Hypothalamus (tissue), 51 donors: ENCODE data around the gene DGKA.
"Not testable (repeated sequence)": the region's sequence is repeated elsewhere in the genome, so short reads cannot be mapped to it uniquely, and the experiment has no call there.

Experiments
- DNase-seq, 51 donors: peaks; one replicate each; lab custom pipeline; 2025; lab: John Stamatoyannopoulos, UW

Gene DGKA

GRCh38 chr12:55930771-55931316 lies at the start of gene DGKA:
TSS of gene DGKA (plus strand) at chr12:55931162. CDS start at chr12:55936504, 5,342 bp downstream.
- DNase-seq: peak in 6 of 51 donors; percentile 5 to 62 (median 20)

- no peak for DNase-seq
Measured at GRCh38 chr12:55885113-55885512, 45.8 kb upstream of the DGKA start.

- no peak for DNase-seq
Measured at GRCh38 chr12:55891310-55891709, 39.7 kb upstream of the DGKA start.

GRCh38 chr12:55893723-55894122 lies 37.2 kb upstream of the DGKA start:
- no peak for DNase-seq

GRCh38 chr12:55899082-55899481 lies 31.9 kb upstream of the DGKA start:
- DNase-seq: no peak

- no peak for DNase-seq
Measured at GRCh38 chr12:55901881-55902490, 29.0 kb upstream of the DGKA start.

- no peak for DNase-seq
Measured at GRCh38 chr12:55906056-55906455, 24.9 kb upstream of the DGKA start.

GRCh38 chr12:55908726-55909512 lies 22.0 kb upstream of the DGKA start:
- peak in 1 of 51 donors; percentile 9 for DNase-seq

GRCh38 chr12:55909513-55909884 lies 21.5 kb upstream of the DGKA start:
- no peak for DNase-seq

- DNase-seq: no peak
Measured at GRCh38 chr12:55912908-55913307, 18.1 kb upstream of the DGKA start.

GRCh38 chr12:55915482-55915859 lies 15.5 kb upstream of the DGKA start:
- no peak for DNase-seq

GRCh38 chr12:55919032-55919431 lies 11.9 kb upstream of the DGKA start:
- DNase-seq: not testable (repeated sequence)

GRCh38 chr12:55922126-55922525 lies 8.8 kb upstream of the DGKA start:
- no peak for DNase-seq

GRCh38 chr12:55923648-55924047 lies 7.3 kb upstream of the DGKA start:
- not testable (repeated sequence) for DNase-seq

GRCh38 chr12:55925371-55925770 lies 5.6 kb upstream of the DGKA start:
- DNase-seq: no peak

- peak in 1 of 51 donors; percentile 29 for DNase-seq
Measured at GRCh38 chr12:55925870-55926737, 4.9 kb upstream of the DGKA start.

- peak; percentile 59 to 99 (median 85) for DNase-seq
Measured at GRCh38 chr12:55926738-55927587, 4.0 kb upstream of the DGKA start.

- DNase-seq: peak in 47 of 51 donors; percentile 20 to 78 (median 52)
Measured at GRCh38 chr12:55927588-55928502, 3.1 kb upstream of the DGKA start, which contains the start of gene PYM1. TSS of gene PYM1 (minus strand) at chr12:55927894. CDS start at chr12:55927761, 133 bp downstream.

GRCh38 chr12:55929306-55929791 lies 1.6 kb upstream of the DGKA start:
- DNase-seq: peak in 10 of 51 donors; percentile 2 to 48 (median 8)
